WTC11 (cell line): ENCODE measurements around the gene AXL.

Experiments
- NR2C2 ChIP-seq: sonication (generic); formaldehyde crosslinking; IDR thresholded peaks from 2 replicates; pipeline ENCODE4 v1.8.0; 2022; ENCODE audit warnings: mild to moderate bottlenecking, missing genetic modification reagents
- SP1 ChIP-seq: sonication (generic); formaldehyde crosslinking; conservative IDR thresholded peaks from 2 replicates; pipeline ENCODE4 v1.8.1; 2022; ENCODE audit warnings: missing genetic modification reagents
- TF ChIP-seq, protein P1 (sequence below): fragments of 200-600 bp; IDR thresholded peaks from 2 replicates; pipeline ENCODE4 v1.8.0; 2022; ENCODE audit warnings: antibody characterized with exemption
- TF ChIP-seq, protein P2 (sequence below): sonication (generic); formaldehyde crosslinking; conservative IDR thresholded peaks from 2 replicates; pipeline ENCODE4 v1.8.1; 2022; ENCODE audit warnings: mild to moderate bottlenecking, missing genetic modification reagents

DNA sequence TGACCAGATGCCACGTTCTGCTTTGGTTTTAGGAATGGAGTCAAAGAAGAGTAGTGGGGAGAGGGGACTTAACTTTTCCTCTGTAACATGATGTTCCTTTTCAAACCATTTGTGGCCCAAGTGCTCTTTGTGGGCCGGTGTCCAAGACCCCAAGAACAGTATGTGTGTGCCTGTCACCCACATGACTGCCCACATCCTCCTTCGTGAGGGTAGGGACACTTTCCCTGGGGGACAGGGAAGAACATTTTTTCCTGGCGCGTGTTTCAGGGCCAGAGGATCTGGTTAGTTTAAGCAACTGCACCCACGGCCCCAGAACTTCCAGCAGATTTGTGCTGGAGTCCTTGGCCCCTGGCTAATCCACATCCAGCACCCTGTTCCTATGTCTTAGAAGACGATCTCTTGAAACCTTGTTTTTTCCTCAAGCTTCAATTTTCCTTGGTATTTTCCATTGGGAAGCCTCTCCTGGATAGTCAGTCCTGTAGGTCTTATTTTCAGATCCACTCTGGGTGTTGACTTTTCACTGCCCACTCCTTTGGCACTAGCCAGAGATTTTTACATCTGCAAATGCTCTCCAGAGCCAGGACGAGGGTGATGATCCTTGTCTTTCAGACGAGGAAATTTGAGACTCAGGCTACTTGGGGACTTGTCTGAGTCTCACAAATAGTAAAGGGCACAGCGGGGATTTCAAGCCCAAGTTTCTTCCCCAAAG is 80.2 kb downstream of the AXL start:
- TF ChIP-seq, protein P1, sequence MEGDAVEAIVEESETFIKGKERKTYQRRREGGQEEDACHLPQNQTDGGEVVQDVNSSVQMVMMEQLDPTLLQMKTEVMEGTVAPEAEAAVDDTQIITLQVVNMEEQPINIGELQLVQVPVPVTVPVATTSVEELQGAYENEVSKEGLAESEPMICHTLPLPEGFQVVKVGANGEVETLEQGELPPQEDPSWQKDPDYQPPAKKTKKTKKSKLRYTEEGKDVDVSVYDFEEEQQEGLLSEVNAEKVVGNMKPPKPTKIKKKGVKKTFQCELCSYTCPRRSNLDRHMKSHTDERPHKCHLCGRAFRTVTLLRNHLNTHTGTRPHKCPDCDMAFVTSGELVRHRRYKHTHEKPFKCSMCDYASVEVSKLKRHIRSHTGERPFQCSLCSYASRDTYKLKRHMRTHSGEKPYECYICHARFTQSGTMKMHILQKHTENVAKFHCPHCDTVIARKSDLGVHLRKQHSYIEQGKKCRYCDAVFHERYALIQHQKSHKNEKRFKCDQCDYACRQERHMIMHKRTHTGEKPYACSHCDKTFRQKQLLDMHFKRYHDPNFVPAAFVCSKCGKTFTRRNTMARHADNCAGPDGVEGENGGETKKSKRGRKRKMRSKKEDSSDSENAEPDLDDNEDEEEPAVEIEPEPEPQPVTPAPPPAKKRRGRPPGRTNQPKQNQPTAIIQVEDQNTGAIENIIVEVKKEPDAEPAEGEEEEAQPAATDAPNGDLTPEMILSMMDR: no peak
- TF ChIP-seq NR2C2 (CRISPR knock-in tag): no peak
- TF ChIP-seq, protein P2, sequence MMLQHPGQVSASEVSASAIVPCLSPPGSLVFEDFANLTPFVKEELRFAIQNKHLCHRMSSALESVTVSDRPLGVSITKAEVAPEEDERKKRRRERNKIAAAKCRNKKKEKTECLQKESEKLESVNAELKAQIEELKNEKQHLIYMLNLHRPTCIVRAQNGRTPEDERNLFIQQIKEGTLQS (CRISPR knock-in tag): no peak
- TF ChIP-seq SP1: no peak
